H1 (cell line): Measurements from ENCODE around the gene PTPRT. TPM values are rescaled to one million over a fixed set of nuclear protein-coding genes. Genes with fewer than 3 reads are reported as not detected.

Source experiments
- BACH1 ChIP-seq: IDR thresholded peaks from 2 replicates; pipeline ENCODE4 v1.6.1; 2012; ENCODE audit warnings: low read length, improper control_type of control experiment
- BCL11A ChIP-seq, 2 experiments: IDR thresholded peaks; one replicate each; pipeline ENCODE4 v1.6.1; 2011; ENCODE audit warnings: low read depth in 2 of 2, low read length in 2 of 2, mild to moderate bottlenecking in 2 of 2
- CHD1 ChIP-seq: IDR thresholded peaks from 2 replicates; pipeline ENCODE4 v1.6.1; 2012; ENCODE audit warnings: low read depth, low read length, improper control_type of control experiment
- MAFK ChIP-seq: IDR thresholded peaks from 2 replicates; pipeline ENCODE4 v1.6.1; 2012; ENCODE audit warnings: low read depth, mild to moderate bottlenecking, improper control_type of control experiment, low read length
- PHF8 ChIP-seq: fragments of 200-600 bp; sonication (generic); conservative IDR thresholded peaks from 2 replicates; pipeline ENCODE4 v1.7.1; 2012; ENCODE audit warnings: low read depth, mild to moderate bottlenecking, inconsistent platforms, low read length, moderate library complexity
- POLR2AphosphoS5 ChIP-seq: IDR thresholded peaks from 2 replicates; pipeline ENCODE4 v1.6.1; 2011; ENCODE audit warnings: low read depth, low read length
- RAD21 ChIP-seq, 2 experiments: IDR thresholded peaks in 1 of 2; conservative IDR thresholded peaks in 1 of 2; 2 replicates each; pipeline ENCODE4 v1.6.1; 2011; ENCODE audit warnings: low read depth in 2 of 2, low read length in 2 of 2, improper control_type of control experiment in 1 of 2, inconsistent platforms in 1 of 2, mild to moderate bottlenecking in 1 of 2, moderate library complexity in 1 of 2
- RFX5 ChIP-seq: IDR thresholded peaks from 2 replicates; pipeline ENCODE4 v1.6.1; 2011; ENCODE audit warnings: low read depth, low read length, improper control_type of control experiment, borderline replicate concordance
- polyA plus RNA-seq, 7 experiments: library from polyadenylated mRNA; depleted of rRNA in 3 of 7; stranded (reverse) in 5 of 7; unstranded in 2 of 7; fragments of >200 nt in 5 of 7; fragments of 200-250 nt in 2 of 7; gene quantifications; 1 replicate in 5 of 7; 2 replicates in 1 of 7; 4 replicates in 1 of 7; pipeline versions ENCODE4 v1.2.1 to v1.2.3, GENCODE V29; 2011 to 2013; ENCODE audit warnings: missing spikeins in 2 of 7, mixed read lengths in 2 of 7
- total RNA-seq: library from RNA; stranded (reverse); fragmentation: NEBNext Ultra II Directional; extraction: Animal tissue kit (Norgen Biotek cat#: 25700); gene quantifications from 2 replicates; pipeline ENCODE4 v1.2.1, GENCODE V29; 2021

Gene PTPRT
- total and polyA plus RNA-seq, 2 of the 8 experiments (the other 6 are each of a cell fraction or from before 2014, with no cell fraction given), result 0.33 to 1.8 TPM

- TF ChIP-seq BACH1, result no peak
- no peak for TF ChIP-seq BCL11A (IDR thresholded peaks at IDR 0.05; ENCODE audit: low read depth in 2 of 2, low read length in 2 of 2)
- TF ChIP-seq POLR2AphosphoS5, result no peak
- TF ChIP-seq RFX5, result no peak
- TF ChIP-seq RAD21 (IDR thresholded peaks at IDR 0.05 in 1 of 2, conservative IDR thresholded peaks at IDR 0.05 in 1 of 2; ENCODE audit: low read depth in 2 of 2, low read length in 2 of 2), result no peak
- TF ChIP-seq PHF8, result no peak
- TF ChIP-seq MAFK, result no peak
- TF ChIP-seq CHD1, result no peak
Observed at GRCh38 chr20:42652266-42652665, 537.4 kb downstream of the PTPRT start (continued).
